A549 (cell line): Measurements from ENCODE around the gene ADARB1. TPM values are rescaled to one million over a fixed set of nuclear protein-coding genes. Genes with fewer than 3 reads are reported as not detected.
A peak's percentile ranks its signal among the peaks of the same experiment; 100 is the strongest.

Experiments used
- ATAC-seq, 2 experiments: fragments of 200-7000 bp in 1 of 2; fragments of >200 bp in 1 of 2; cut with Nextera tagmentation in 1 of 2; cut with Tn5 transposase in 1 of 2; 3 replicates each; pipeline versions ENCODE4 v1.8.0 to v1.9.1; 2018 to 2020; ENCODE audit warnings: mild to moderate bottlenecking in 1 of 2, moderate library complexity in 1 of 2
- CTCF ChIA-PET: fragments of 300-600 bp; sonication (Branson Sonifier 250); formaldehyde crosslinking; extraction: SDS; loops from one replicate; lab custom pipeline; 2021; ENCODE audit warnings: antibody characterized with exemption, inconsistent platforms; lab: Yijun Ruan, JAX
- POLR2A ChIA-PET: fragments of 350-600 bp; formaldehyde crosslinking; extraction: SDS; loops from one replicate; lab custom pipeline; 2021; ENCODE audit warnings: antibody characterized with exemption, inconsistent platforms; lab: Yijun Ruan, JAX
- DNase-seq, 2 experiments: peaks; one replicate each; pipeline versions ENCODE4 v3.0.0 to v3.0.0-alpha.2; 2011 to 2016; ENCODE audit warnings: low read depth in 1 of 2, low spot score in 1 of 2
- FAIRE-seq: peaks from 2 replicates; lab custom pipeline; 2011; peaks lifted over from hg19 to GRCh38; lab: Jason Lieb, UNC
- H3K27ac ChIP-seq, 2 experiments: fragments of >200 bp; sonication (Bioruptor Twin); formaldehyde crosslinking; 3 replicates each; pipeline ENCODE4 v1.5.1; 2016 to 2017
- H3K4me1 ChIP-seq: fragments of >200 bp; sonication (Bioruptor Twin); formaldehyde crosslinking; 3 replicates; pipeline ENCODE4 v1.6.1; 2016
- H3K4me2 ChIP-seq: fragments of >200 bp; sonication (Bioruptor Twin); formaldehyde crosslinking; 3 replicates; pipeline ENCODE4 v1.6.1; 2016
- H3K4me3 ChIP-seq: fragments of >200 bp; sonication (Bioruptor Twin); formaldehyde crosslinking; 3 replicates; pipeline ENCODE4 v1.5.1; 2016
- H3K9me3 ChIP-seq: fragments of >200 bp; sonication (Bioruptor Twin); formaldehyde crosslinking; 3 replicates; pipeline ENCODE4 v1.6.1; 2016
- CHD4 ChIP-seq: fragments of 200-600 bp; sonication (generic); IDR thresholded peaks from 2 replicates; pipeline ENCODE4 v1.6.1; 2016; ENCODE audit warnings: antibody characterized with exemption, mild to moderate bottlenecking, borderline replicate concordance
- ELK1 ChIP-seq: fragments of 150-350 bp; IDR thresholded peaks from 2 replicates; pipeline ENCODE4 v1.6.1; 2014; ENCODE audit warnings: low read depth, mild to moderate bottlenecking, low read length
- HDAC2 ChIP-seq: fragments of 200-600 bp; sonication (generic); IDR thresholded peaks from 2 replicates; pipeline ENCODE4 v1.6.1; 2016
- HEYL ChIP-seq: fragments of 250-450 bp; sonication (Bioruptor Pico); IDR thresholded peaks from 2 replicates; pipeline ENCODE4 v1.8.0; 2021; ENCODE audit warnings: mild to moderate bottlenecking, moderate library complexity
- HOXA7 ChIP-seq: fragments of 250-450 bp; sonication (Bioruptor Pico); IDR thresholded peaks from 2 replicates; pipeline ENCODE4 v1.5.0; 2020; ENCODE audit warnings: mild to moderate bottlenecking, moderate library complexity
- JUN ChIP-seq, 2 experiments: fragments of >200 bp; sonication (Bioruptor Twin); formaldehyde crosslinking; IDR thresholded peaks; 2 replicates in 1 of 2; 3 replicates in 1 of 2; pipeline ENCODE4 v1.6.1; 2016 to 2017
- JUNB ChIP-seq: fragments of >200 bp; sonication (Bioruptor Twin); formaldehyde crosslinking; IDR thresholded peaks from 2 replicates; pipeline ENCODE4 v1.6.1; 2016
- KDM1A ChIP-seq: fragments of 200-600 bp; sonication (generic); IDR thresholded peaks from 2 replicates; pipeline ENCODE4 v1.6.1; 2016; ENCODE audit warnings: low read depth, mild to moderate bottlenecking
- KDM5A ChIP-seq: fragments of 200-600 bp; sonication (generic); IDR thresholded peaks from 2 replicates; pipeline ENCODE4 v1.6.1; 2016; ENCODE audit warnings: antibody characterized with exemption, mild to moderate bottlenecking
- MYC ChIP-seq: IDR thresholded peaks from 2 replicates; pipeline ENCODE4 v1.6.1; 2012; ENCODE audit warnings: mild to moderate bottlenecking, inconsistent platforms, low read length, improper control_type of control experiment, borderline replicate concordance
- RARB ChIP-seq: fragments of 250-450 bp; sonication (Bioruptor Pico); IDR thresholded peaks from 2 replicates; pipeline ENCODE4 v1.8.0; 2021; ENCODE audit warnings: mild to moderate bottlenecking, moderate library complexity
- RCOR1 ChIP-seq: fragments of 150-350 bp; IDR thresholded peaks from 2 replicates; pipeline ENCODE4 v1.6.1; 2014; ENCODE audit warnings: antibody characterized with exemption, low read length, low read depth
- RFX5 ChIP-seq: fragments of 450-650 bp; IDR thresholded peaks from 2 replicates; pipeline ENCODE4 v1.7.1; 2014; ENCODE audit warnings: antibody characterized with exemption, mild to moderate bottlenecking, moderate library complexity
- RNF2 ChIP-seq: fragments of 200-600 bp; sonication (generic); IDR thresholded peaks from 2 replicates; pipeline ENCODE4 v1.6.1; 2016; ENCODE audit warnings: low read depth, mild to moderate bottlenecking, antibody characterized with exemption, moderate library complexity, borderline replicate concordance
- WGBS: methylation state at CpG from one replicate; pipeline ENCODE4 v1.1.6; 2017; ENCODE audit errors: missing lambda C conversion rate; 5-methylcytosine and 5-hydroxymethylcytosine counted together
- polyA plus RNA-seq, 4 experiments: library from polyadenylated mRNA; depleted of rRNA in 3 of 4; stranded (reverse); fragments of >200 nt; fragmentation: RNase III in 1 of 4; extraction: RNeasy Plus Mini Kit Qiagen cat#74134 plus additional on column Dnase treatment in 1 of 4; gene quantifications; 2 replicates in 3 of 4; 3 replicates in 1 of 4; pipeline ENCODE4 v1.2.3, GENCODE V29; 2011 to 2017
- TF ChIP-seq, protein P1 (sequence below): IDR thresholded peaks from 2 replicates; pipeline ENCODE4 v1.6.1; 2012
- TF ChIP-seq, protein P2 (sequence below): fragments of >200 bp; sonication (Bioruptor Twin); formaldehyde crosslinking; IDR thresholded peaks from 2 replicates; pipeline ENCODE4 v1.6.1; 2016
- TF ChIP-seq, protein P3 (sequence below): fragments of 200-600 bp; sonication (generic); IDR thresholded peaks from 2 replicates; pipeline ENCODE4 v1.6.1; 2016; ENCODE audit warnings: antibody characterized with exemption, mild to moderate bottlenecking, moderate library complexity

Gene ADARB1
- polyA plus RNA-seq, 2 of the 4 experiments (the other 2 are of a cell fraction), result 3.2 to 5.7 TPM

GRCh38 chr21:45246386-45247320 is 172.3 kb downstream of the ADARB1 start:
- Histone ChIP-seq H3K4me2 (no peak overlapping the region), H3K27ac (no peak overlapping the region), H3K9me3 (peaks cover 21% of the 10 kb centered on the region), H3K4me3 (no peak overlapping the region), H3K4me1 (no peaks in the 10 kb centered on the region)
- ChIA-PET POLR2A (no interaction called here), CTCF (interaction anchor here (0.8 kb wide), 1 partner anchor 105 kb away, joined by 4 read pairs; no protein-coding TSS in a partner anchor)
- TF ChIP-seq HEYL (CRISPR knock-in tag) (no peak), ELK1 (no peak), KDM1A (no peak), HOXA7 (CRISPR knock-in tag) (no peak), JUNB (no peak), RFX5 (no peak), RNF2 (no peak)
- no peak for ATAC-seq
- 52% methylated on average over 20 of the region's 20 CpGs for WGBS
- FAIRE-seq, result no peak
- DNase-seq, result no peak

DNA sequence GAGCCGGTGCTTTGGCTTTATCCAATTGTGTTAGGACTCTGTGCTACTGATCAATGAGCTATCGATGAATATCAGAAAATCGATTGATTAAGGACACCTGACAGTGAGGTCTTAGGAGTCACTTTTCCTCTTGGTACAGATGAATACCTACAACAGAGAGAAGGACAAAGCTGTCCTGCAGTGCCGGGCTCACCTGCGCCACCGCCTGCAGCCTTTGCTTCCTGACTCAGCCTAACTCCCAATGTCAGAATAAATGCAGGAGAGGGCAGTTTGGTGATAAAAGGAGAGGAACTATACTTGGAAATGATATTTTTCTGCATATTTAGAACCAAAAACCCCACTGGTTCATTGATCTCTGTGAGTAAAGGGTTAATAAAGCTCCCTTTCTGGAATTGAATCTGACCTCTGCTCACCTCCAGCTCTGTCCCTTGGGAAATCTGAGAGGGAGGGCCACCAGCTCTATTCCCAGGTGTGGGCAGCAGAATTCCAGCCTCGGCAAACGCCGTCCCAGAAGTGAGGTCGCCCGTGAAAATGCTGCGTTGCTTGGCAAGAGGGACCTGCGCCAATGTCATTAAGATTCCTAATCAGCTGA is 174.0 kb downstream of the ADARB1 start:
- Histone ChIP-seq H3K4me2 (peak overlapping the region; percentile 61), H3K4me3 (no peak overlapping the region), H3K9me3 (peaks cover 15% of the 10 kb centered on the region), H3K4me1 (no peaks in the 10 kb centered on the region), H3K27ac (no peak overlapping the region)
- TF ChIP-seq, protein P1, sequence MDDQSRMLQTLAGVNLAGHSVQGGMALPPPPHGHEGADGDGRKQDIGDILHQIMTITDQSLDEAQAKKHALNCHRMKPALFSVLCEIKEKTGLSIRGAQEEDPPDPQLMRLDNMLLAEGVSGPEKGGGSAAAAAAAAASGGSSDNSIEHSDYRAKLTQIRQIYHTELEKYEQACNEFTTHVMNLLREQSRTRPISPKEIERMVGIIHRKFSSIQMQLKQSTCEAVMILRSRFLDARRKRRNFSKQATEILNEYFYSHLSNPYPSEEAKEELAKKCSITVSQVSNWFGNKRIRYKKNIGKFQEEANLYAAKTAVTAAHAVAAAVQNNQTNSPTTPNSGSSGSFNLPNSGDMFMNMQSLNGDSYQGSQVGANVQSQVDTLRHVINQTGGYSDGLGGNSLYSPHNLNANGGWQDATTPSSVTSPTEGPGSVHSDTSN, result no peak
- TF ChIP-seq RARB (CRISPR knock-in tag), result no peak
- no peak for TF ChIP-seq JUN (IDR thresholded peaks at IDR 0.05)
- TF ChIP-seq, protein P2, sequence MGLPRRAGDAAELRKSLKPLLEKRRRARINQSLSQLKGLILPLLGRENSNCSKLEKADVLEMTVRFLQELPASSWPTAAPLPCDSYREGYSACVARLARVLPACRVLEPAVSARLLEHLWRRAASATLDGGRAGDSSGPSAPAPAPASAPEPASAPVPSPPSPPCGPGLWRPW, result no peak
- TF ChIP-seq ELK1, result no peak
- TF ChIP-seq MYC, result no peak
- TF ChIP-seq, protein P3, sequence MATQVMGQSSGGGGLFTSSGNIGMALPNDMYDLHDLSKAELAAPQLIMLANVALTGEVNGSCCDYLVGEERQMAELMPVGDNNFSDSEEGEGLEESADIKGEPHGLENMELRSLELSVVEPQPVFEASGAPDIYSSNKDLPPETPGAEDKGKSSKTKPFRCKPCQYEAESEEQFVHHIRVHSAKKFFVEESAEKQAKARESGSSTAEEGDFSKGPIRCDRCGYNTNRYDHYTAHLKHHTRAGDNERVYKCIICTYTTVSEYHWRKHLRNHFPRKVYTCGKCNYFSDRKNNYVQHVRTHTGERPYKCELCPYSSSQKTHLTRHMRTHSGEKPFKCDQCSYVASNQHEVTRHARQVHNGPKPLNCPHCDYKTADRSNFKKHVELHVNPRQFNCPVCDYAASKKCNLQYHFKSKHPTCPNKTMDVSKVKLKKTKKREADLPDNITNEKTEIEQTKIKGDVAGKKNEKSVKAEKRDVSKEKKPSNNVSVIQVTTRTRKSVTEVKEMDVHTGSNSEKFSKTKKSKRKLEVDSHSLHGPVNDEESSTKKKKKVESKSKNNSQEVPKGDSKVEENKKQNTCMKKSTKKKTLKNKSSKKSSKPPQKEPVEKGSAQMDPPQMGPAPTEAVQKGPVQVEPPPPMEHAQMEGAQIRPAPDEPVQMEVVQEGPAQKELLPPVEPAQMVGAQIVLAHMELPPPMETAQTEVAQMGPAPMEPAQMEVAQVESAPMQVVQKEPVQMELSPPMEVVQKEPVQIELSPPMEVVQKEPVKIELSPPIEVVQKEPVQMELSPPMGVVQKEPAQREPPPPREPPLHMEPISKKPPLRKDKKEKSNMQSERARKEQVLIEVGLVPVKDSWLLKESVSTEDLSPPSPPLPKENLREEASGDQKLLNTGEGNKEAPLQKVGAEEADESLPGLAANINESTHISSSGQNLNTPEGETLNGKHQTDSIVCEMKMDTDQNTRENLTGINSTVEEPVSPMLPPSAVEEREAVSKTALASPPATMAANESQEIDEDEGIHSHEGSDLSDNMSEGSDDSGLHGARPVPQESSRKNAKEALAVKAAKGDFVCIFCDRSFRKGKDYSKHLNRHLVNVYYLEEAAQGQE, result no peak
- TF ChIP-seq CHD4, result no peak
- TF ChIP-seq KDM5A, result no peak
- no peak for TF ChIP-seq HDAC2
- no peak for TF ChIP-seq RCOR1
- no peak for TF ChIP-seq JUNB
- ATAC-seq, result peak in 1 of 2 experiments; percentile 16; a peak in 1 of 6 replicates
- 38% methylated on average over 12 of the region's 13 CpGs for WGBS
- no peak for FAIRE-seq
- ChIA-PET CTCF (interaction anchor here (1.0 kb wide), 1 partner anchor 109 kb away, joined by 3 read pairs; no protein-coding TSS in a partner anchor), POLR2A (no interaction called here)
- no peak for DNase-seq
